ENCODE results near the gene PPP1R2. TPM values are rescaled to one million over a fixed set of nuclear protein-coding genes. Genes with fewer than 3 reads are reported as not detected.

Gene PPP1R2
- total RNA-seq, 3 donors from 2014 or later: 42.6 to 60.0 (median 46.2) TPM

DNA sequence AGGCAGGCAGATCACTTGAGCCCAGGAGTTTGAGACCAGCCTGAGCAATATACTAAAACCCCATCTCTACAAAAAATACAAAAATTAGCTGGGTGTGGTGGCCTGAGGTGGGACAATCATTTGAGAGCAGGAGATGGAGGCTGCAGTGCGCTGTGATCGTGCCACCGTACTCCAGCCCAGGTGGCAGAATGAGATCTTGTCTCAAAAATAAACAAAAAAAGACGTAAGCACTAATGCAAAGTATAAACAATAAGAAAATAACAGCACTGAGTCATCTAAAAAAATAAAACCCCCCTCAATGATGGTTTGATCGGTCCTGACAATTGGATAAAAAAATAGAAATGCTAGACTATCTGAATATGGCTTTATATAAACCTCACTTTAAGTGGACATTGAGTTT is 3.6 kb downstream of the PPP1R2 start:
- Histone ChIP-seq H3K4me1 (ENCODE audit: low read depth) (peaks cover 12% of the 10 kb centered on the region), H3K36me3 (ENCODE audit: low read depth) (no peaks in the 10 kb centered on the region), H3K4me3 (no peak overlapping the region), H3K9me3 (no peaks in the 10 kb centered on the region)
- intact Hi-C loops (cut with DNase I, micrococcal nuclease): no loop called here
- ATAC-seq (no peak), DNase-seq (no peak)
- TF ChIP-seq, protein P1, sequence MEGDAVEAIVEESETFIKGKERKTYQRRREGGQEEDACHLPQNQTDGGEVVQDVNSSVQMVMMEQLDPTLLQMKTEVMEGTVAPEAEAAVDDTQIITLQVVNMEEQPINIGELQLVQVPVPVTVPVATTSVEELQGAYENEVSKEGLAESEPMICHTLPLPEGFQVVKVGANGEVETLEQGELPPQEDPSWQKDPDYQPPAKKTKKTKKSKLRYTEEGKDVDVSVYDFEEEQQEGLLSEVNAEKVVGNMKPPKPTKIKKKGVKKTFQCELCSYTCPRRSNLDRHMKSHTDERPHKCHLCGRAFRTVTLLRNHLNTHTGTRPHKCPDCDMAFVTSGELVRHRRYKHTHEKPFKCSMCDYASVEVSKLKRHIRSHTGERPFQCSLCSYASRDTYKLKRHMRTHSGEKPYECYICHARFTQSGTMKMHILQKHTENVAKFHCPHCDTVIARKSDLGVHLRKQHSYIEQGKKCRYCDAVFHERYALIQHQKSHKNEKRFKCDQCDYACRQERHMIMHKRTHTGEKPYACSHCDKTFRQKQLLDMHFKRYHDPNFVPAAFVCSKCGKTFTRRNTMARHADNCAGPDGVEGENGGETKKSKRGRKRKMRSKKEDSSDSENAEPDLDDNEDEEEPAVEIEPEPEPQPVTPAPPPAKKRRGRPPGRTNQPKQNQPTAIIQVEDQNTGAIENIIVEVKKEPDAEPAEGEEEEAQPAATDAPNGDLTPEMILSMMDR (IDR thresholded peaks at IDR 0.05): no peak

DNA sequence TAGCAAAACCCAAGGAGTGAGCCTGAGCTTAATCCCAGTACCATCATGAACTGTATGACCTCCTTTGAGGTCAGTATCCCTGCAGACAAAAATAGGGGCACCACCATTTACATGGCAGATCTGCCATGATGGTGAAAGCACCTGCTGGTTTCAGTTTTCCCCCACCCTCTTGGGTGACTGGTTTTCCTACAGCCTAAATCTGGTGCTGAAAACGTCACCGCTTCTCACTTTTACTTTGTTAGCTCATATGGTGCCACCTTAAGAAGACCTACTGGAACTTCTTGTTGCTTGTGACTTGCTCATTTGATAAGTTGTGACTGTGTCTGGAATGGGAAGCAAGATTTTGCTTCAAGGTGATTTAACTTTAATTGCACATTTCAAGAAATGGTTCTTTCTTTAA is 5.1 kb downstream of the PPP1R2 start:
- intact Hi-C loops (cut with DNase I, micrococcal nuclease): no loop called here
- Histone ChIP-seq H3K9me3 (no peaks in the 10 kb centered on the region), H3K36me3 (ENCODE audit: low read depth) (no peaks in the 10 kb centered on the region), H3K4me3 (no peak overlapping the region), H3K4me1 (ENCODE audit: low read depth) (peaks cover 12% of the 10 kb centered on the region)
- no peak for DNase-seq
- ATAC-seq: peak; percentile 10
- TF ChIP-seq, protein P1 (IDR thresholded peaks at IDR 0.05): no peak

DNA sequence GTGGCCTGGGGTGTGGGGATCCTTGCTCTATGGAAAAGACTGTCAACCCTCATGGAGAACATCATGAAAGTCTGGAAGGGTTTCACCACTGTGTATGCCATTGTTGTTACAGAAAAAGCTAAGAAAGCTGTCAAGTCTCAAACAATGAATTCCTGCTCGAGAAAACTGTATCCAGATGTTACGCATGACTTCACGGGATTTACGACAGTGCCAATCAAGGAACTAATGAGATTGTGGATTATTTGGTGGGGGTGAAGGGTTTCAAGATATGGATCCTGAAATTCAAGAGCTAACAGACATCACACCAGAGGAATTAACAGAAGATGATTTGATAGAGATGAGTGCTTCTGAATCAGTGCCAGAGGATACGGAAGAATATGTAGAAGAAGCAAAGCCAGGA is 7.8 kb downstream of the PPP1R2 start:
- ATAC-seq (no peak), DNase-seq (no peak)
- Histone ChIP-seq H3K36me3 (ENCODE audit: low read depth) (no peaks in the 10 kb centered on the region), H3K4me1 (ENCODE audit: low read depth) (peaks cover 4% of the 10 kb centered on the region), H3K4me3 (no peak overlapping the region), H3K9me3 (no peaks in the 10 kb centered on the region)
- TF ChIP-seq, protein P1 (IDR thresholded peaks at IDR 0.05): no peak
- intact Hi-C loops (cut with DNase I, micrococcal nuclease): no loop called here

DNA sequence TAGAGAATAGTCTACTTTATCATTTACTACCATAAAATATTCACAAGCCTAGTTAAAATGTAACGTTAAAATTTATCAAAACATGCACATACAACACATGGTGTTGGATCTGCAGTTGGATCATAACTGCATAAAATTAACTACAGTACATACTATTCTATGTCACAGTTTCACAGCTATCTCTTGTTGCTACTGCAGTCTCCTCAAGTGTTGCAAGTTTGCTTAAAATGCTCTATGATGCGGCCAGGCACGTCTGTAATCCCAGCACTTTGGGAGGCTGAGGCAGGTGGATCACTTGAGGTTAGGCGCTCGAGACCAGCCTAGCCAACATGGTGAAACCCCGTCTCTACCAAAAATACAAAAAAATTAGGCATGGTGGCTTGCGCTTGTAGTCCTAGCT is 10.3 kb downstream of the PPP1R2 start:
- no peaks in the 10 kb centered on the region for H3K36me3 ChIP-seq (ENCODE audit: low read depth)
- TF ChIP-seq, protein P1 (IDR thresholded peaks at IDR 0.05): no peak
- ATAC-seq (no peak), DNase-seq (no peak)
- no peak overlapping the region for H3K4me3 ChIP-seq
- intact Hi-C loops (cut with DNase I, micrococcal nuclease): no loop called here
- no peaks in the 10 kb centered on the region for H3K9me3 ChIP-seq
- peaks cover 4% of the 10 kb centered on the region for H3K4me1 ChIP-seq (ENCODE audit: low read depth)

DNA sequence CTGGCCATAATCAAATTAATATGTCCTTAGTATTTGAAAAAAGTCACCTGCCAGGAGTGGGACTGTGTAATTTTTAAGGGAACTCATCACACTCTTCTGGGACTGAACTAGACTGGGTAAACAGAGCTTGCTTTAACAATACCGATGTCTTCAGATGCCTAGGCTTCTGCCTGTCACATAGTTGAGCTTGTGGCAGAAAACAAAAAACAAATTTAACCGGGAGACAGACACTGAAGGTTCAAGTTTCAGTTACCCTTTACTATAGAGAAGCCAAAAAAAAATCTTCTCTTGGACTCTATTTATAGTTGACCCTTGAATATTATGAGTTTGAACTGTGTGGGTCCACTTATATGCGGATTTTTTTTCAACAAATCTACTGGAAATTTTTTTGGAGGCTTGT is 10.8 kb downstream of the PPP1R2 start:
- intact Hi-C loops (cut with DNase I, micrococcal nuclease): no loop called here
- ATAC-seq: no peak
- TF ChIP-seq, protein P1 (IDR thresholded peaks at IDR 0.05): no peak

DNA sequence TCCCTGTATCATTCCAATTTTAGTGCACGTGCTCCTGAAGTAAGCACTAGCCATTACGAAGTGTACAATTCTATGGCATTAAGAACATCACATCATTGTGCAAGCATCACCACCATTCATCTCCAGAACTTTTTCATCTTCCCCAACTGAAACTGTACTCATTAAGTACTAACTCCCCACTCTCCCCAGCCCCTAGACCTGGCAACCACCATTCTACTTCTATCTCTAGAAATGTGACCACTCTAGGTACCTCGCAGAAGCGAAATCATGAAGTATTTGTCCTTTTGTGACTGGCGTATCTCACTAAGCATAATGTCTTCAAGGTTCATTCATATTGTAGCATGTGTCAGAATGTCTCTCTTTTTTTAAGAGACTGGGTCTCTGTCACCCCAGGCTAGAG is 11.4 kb downstream of the PPP1R2 start:
- intact Hi-C loops (cut with DNase I, micrococcal nuclease): no loop called here
- no peak for ATAC-seq
- TF ChIP-seq, protein P1 (IDR thresholded peaks at IDR 0.05): no peak

More for the DNA sequence above, 10.8 kb downstream of the PPP1R2 start:
- H3K4me3 ChIP-seq: no peak overlapping the region
- DNase-seq: no peak
- no peaks in the 10 kb centered on the region for H3K9me3 ChIP-seq
- no peaks in the 10 kb centered on the region for H3K4me1 ChIP-seq (ENCODE audit: low read depth)
- no peaks in the 10 kb centered on the region for H3K36me3 ChIP-seq (ENCODE audit: low read depth)

More for the DNA sequence above, 11.4 kb downstream of the PPP1R2 start:
- no peaks in the 10 kb centered on the region for H3K9me3 ChIP-seq
- no peaks in the 10 kb centered on the region for H3K4me1 ChIP-seq (ENCODE audit: low read depth)
- no peak for DNase-seq
- no peaks in the 10 kb centered on the region for H3K36me3 ChIP-seq (ENCODE audit: low read depth)
- H3K4me3 ChIP-seq: no peak overlapping the region

Measured in mucosa of descending colon (tissue), 3 donors.